ENCODE data around the gene TMBIM4.

GRCh38 chr12:66090157-66090556, 79.6 kb downstream of the TMBIM4 start:
- no peak for TF ChIP-seq MYC (IDR thresholded peaks at IDR 0.05; ENCODE audit: borderline replicate concordance, low read length)
- no peak for TF ChIP-seq PBX3 (IDR thresholded peaks at IDR 0.05)
- TF ChIP-seq HEYL (CRISPR knock-in tag; IDR thresholded peaks at IDR 0.05), result no peak
- TF ChIP-seq USF2 (IDR thresholded peaks at IDR 0.05), result no peak
- TF ChIP-seq CTCF (IDR thresholded peaks at IDR 0.05), result no peak
- no peak for TF ChIP-seq ELK1 (IDR thresholded peaks at IDR 0.05; ENCODE audit: low read depth, low read length)
- TF ChIP-seq POLR2A (IDR thresholded peaks at IDR 0.05; ENCODE audit: low read length), result no peak
- TF ChIP-seq EHMT2 (IDR thresholded peaks at IDR 0.05; ENCODE audit: low read depth), result no peak
- no peak for TF ChIP-seq HOXA7 (CRISPR knock-in tag; IDR thresholded peaks at IDR 0.05)
- no peak for TF ChIP-seq JUNB (IDR thresholded peaks at IDR 0.05)
- no peak for TF ChIP-seq CEBPB (IDR thresholded peaks at IDR 0.05)
- TF ChIP-seq BHLHE40 (IDR thresholded peaks at IDR 0.05; ENCODE audit: low read depth, low read length), result no peak
- TF ChIP-seq RAD21 (conservative IDR thresholded peaks at IDR 0.05 in 1 of 2, IDR thresholded peaks at IDR 0.05 in 1 of 2), result no peak

Measured in A549 (cell line).